Caki2 (cell line): ENCODE measurements around the gene MKX. TPM values are rescaled to one million over a fixed set of nuclear protein-coding genes. Genes with fewer than 3 reads are reported as not detected.

ENCODE experiments used
- DNase-seq: peaks from one replicate; pipeline ENCODE4 v3.0.0-alpha.2; 2015; ENCODE audit warnings: low read depth
- in situ Hi-C: cut with HindIII; loops from 2 replicates; pipeline ENCODE4 v1.10.0; 2016; ENCODE audit warnings: low sequenced_read_pairs, low pct_unique_long_range_greater_than_20kb, mixed read lengths
- total RNA-seq: library from RNA; depleted of rRNA; stranded (reverse); fragments of >200 nt; shearing (Covaris generic); gene quantifications from 2 replicates; pipeline ENCODE4 v1.2.3, GENCODE V29; 2014; ENCODE audit warnings: low replicate concordance; rRNA removed

Gene MKX
- total RNA-seq, 1 experiment from 2014 or later = not detected

DNA sequence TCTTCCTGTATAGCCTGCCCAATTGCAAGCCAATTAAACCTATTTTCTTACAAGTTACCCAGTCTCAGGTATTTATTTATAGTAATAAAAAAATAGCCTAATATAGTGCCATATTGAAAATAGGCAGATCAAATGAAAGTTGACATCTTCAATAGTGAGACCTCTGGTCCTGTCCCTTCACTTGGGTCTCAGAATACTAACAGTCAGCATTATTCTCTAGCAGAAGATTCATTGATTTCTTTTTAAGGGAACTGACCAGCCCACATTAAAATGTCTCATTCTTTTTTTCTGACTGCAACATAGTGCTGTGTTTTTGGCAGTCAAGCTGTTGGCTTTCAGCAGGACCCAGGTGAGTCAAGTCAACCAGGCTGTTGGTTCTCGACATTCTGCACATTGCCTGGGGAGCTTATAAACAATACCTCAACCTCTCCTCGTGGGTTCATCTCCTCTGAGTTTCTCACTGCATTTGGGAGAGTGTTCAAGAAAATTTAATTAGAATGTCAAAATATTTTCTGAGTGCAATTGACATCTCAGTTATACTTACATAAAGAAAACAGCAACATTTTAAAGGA, 109.8 kb downstream of the MKX start:
- no peak for DNase-seq
- in situ Hi-C loops = no loop called here

DNA sequence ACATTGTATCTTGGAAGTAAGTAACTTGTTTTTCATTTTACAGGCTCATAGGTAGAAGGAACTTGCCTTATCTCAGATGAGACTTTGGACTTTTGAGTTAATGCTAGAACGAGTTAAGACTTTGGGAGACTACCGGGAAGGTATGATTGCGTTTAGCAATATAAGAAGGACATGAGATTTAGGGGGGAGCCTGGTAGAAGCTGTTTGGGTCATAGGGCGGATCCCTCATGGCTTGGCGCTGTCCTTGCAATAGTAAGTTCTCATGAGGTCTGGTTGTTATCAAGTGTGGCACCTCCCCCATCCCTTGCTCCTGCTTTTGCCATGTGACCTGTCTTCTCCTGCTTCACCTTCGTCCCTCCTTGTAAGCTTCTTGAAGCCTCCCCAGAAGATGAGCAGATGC, 110.3 kb downstream of the MKX start:
- DNase-seq = no peak

DNA sequence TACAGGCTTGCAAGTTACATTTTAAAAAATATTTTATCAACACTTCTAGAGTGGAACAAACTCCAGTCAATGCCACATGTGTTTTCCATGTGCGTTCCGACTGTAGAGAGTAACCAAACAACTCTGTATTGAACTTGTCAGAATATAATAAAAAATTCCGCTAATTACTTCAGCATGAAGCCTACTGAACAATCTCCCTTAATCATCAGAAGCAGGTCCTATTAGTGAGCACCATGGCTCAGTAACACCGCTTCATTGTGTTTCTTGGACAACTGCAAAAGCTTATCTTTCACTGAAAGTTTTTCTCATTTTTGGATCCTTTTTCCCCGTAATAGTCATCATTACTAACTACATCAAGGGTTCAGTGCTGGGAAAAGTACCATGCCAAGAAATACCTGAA, 117.0 kb downstream of the MKX start:
- in situ Hi-C loops = no loop called here
- no peak for DNase-seq

More for the DNA sequence above, 110.3 kb downstream of the MKX start:
- in situ Hi-C loops = no loop called here

DNA sequence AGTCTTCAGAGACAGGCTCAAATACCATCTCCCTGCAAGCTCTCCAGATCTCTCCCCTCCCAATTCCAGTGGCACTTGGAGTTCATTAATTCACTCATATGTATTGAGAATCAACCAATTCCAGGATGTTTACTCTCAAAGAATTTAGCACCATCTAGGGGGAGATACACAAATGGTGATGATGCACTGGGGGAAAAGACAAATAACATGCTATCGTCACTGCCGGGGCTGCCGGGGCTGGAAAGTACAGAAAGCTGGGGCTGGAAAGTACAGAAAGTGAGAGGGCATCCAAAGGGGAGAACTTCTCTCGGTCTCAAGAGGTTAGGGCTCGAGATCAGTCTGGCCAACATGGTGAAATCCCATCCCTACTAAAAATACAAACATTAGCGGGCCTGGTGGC, 118.7 kb downstream of the MKX start:
- no peak for DNase-seq
- in situ Hi-C loops = no loop called here

DNA sequence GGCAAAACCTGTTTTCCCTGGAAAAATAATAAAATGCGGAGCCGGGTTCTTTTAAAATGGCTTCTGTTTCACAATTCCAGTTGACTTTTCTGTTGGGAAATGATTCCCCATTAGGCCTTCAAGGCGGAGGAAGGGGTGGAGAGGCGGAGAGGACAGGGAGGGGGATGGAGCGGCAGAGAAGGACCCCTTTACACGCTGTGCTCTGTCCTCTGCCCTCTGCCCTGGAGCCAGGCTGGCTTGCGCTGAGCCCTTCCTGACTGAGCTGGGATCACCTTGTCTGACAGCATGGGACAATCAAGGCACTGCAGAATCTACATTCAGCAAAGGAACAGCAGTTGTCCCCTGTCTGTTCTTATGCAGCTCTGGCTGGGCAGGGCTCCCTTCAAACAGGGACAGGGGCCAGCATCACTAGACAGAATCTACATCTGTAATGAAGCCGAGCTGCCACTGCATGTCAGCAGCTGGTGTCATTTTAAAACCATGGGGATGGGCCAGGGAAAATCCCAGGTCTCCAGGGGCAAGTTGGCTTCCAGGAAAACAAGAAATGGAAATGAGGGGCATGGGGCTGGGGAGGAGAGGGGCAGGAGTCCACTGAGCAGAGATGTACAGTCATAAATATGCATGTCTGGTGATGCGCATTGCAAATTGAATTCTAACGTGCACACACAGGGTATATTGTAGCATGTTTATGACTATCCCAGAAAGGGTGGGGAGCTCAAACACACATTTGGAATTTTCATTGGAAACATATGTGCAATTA, 120.0 kb downstream of the MKX start:
- in situ Hi-C loops = no loop called here
- no peak for DNase-seq

DNA sequence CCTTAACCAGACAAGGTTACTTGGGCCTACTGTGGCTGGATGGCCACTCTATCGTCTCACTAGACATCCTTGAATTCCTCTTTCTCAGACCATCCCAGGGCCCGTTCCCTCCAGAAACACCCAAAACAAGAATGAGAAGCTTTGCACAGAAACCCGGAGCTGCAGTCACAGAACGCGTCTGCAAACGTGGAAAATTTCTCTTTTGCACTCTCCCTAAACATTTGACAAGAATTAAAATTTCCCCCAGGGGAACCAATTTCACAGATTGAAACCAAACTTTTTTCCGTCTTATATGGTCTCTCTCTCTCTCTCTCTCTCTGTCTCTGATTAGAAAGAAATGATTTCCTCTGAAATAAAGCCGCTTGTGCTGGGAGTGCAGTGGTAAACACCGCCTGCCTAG, 120.7 kb downstream of the MKX start:
- no peak for DNase-seq
- in situ Hi-C loops = no loop called here

Other genes starting within 250 kb of the MKX start
- 40.7 and 55.4 TPM in 2 replicates for gene RAB18, start 241.5 kb downstream of the MKX start, total RNA-seq